GM12874 (cell line): ENCODE results near the gene VARS2.

Experiments used
- TF ChIP-seq, protein P1 (sequence below): IDR thresholded peaks from 2 replicates; pipeline ENCODE4 v1.5.1; 2011; ENCODE audit warnings: low read depth, mild to moderate bottlenecking, control low read depth, low read length, moderate library complexity; ENCODE audit not compliant: insufficient read depth

Gene VARS2

DNA sequence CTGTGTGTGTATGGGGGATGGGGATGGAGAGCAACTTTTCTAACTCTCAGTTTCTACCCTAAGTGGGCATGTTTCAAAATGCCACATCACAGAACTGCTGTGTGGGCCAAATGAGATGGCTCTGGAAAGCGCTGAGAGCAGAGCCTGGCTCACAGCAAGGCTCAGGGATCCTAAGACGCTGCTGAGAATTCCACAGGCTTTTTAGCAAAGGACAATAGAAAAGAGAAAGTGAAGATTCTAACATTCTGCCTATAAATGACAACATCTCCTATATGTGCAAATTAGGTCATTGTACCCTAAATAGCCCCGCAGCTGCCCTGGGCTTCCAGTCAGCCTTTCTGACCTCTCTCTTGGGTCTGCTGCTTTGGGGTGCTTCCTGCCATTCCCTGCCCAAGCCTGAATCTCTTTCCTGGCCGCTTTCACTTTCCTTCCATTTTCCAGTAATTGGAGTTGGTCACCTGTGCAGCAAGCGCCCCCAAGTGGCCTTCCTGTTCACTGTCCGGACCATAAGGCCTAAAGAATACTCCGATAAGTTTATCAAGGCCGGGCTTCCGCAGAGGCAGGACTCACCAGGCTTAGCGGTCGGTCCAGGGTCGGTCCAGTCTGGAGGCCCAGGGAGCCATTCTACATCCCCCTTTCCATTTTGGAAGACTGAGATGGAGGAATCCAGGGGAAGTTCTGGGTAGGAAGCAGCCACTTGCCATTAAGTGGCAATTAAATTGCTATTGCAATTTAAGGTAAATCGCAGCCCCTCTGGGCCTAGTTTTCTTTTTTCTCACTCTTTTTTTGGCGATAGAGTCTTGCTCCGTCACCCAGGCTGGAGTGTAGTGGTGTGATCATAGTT, 36.4 kb upstream of the VARS2 start:
- TF ChIP-seq, protein P1, sequence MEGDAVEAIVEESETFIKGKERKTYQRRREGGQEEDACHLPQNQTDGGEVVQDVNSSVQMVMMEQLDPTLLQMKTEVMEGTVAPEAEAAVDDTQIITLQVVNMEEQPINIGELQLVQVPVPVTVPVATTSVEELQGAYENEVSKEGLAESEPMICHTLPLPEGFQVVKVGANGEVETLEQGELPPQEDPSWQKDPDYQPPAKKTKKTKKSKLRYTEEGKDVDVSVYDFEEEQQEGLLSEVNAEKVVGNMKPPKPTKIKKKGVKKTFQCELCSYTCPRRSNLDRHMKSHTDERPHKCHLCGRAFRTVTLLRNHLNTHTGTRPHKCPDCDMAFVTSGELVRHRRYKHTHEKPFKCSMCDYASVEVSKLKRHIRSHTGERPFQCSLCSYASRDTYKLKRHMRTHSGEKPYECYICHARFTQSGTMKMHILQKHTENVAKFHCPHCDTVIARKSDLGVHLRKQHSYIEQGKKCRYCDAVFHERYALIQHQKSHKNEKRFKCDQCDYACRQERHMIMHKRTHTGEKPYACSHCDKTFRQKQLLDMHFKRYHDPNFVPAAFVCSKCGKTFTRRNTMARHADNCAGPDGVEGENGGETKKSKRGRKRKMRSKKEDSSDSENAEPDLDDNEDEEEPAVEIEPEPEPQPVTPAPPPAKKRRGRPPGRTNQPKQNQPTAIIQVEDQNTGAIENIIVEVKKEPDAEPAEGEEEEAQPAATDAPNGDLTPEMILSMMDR = peak; percentile 81

DNA sequence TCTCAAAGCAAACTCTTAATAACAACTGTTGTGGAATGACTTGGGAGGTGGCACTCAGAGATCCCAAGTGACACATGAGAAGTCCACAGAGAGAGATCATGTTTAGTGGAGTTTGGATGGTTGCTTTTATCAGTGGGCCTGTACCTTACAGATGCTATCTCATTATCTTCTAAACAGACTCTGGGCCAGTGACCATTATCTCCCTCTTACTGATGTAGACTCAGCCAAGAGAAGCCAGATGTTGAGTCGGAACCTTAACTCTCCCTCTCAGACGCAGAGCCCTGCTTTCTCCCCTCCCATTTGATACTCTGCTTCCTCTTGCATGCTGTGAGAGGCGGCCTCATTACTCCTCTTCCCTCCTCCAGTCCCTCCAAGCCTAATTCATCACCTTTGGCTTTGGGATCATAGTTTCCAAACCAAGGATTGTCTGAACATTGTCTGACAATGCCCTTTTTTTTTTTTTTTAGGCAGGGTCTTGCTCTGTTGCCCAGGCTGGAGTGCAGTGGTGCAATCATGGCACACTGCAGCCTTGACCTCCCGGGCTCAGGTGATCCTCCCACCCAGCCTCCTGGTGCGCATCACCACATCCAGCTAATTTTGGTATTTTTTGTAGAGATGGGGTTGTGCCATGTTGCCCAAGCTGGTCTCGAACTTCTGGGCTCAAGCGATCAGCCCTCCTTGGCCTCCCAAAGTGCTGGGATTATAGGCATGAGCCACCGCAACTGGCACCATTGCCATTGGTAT, 34.2 kb upstream of the VARS2 start:
- TF ChIP-seq, protein P1 = no peak

DNA sequence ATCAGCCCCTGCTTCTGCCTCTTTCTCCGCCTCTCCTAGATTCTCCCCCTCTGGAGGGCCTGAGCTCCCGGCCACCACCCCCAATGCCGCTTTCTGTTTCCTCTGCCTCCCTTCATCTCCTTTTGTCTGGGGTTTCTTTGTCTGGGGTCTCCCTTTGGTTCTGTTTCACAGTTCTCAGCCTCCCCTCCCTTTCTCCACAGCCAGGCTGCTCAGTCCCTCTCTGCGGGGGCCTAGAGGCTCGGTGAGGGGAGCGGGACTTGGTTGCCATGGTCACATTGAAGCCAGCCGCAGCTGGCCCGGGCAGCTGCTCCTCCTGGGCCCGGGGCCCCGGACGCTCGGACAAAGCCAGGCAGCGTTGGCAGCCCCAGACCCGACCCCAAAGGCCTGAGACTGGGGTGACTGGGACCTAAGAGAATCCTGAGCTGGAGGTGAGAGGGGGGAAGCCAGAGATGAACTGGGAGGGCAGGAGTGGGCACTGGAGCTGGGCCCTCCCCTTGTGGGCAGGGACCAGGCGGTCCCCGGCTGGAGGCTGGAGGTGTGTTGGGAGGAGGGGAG, 33.3 kb upstream of the VARS2 start:
- TF ChIP-seq, protein P1 = no peak

DNA sequence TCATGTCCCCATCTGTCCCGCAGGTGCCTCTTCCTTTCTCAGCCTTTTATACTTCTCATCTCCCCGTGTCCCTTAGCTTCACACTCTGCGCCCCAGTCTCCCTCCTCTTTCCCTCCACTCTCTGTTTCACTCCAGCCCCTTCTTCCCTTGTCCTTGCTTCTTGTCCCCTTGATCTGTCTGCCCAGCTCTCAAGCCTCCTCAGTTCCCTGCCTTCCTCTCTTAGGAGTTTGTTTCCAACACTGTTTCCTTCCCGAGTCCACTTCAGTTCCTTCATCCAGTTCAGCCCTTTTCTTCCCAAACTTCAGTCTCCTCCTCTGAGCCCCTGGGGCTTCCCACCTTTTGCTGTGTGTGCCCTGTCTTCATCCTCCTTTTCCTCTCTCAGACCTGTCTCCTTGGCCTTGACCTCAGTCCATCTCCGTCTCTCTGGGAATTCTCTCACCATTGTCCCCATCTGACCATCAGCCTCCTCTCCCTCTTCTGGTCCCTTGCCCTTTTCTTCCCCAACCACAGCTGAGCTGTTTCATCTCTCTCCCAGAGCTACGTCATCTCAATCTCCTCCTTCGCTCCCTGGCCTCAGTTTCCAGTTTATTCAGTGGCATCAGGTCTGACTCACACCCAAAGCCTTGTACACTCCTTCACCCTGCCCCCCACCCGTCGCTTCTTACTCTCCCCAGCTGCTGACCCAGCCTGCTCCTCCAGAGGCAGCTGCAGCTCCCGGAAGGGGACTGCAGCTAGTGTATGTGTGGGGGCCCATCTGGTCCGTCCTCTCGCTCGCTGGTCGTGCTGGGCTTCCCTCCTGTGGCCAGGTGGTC, 32.4 kb upstream of the VARS2 start:
- TF ChIP-seq, protein P1 = no peak

DNA sequence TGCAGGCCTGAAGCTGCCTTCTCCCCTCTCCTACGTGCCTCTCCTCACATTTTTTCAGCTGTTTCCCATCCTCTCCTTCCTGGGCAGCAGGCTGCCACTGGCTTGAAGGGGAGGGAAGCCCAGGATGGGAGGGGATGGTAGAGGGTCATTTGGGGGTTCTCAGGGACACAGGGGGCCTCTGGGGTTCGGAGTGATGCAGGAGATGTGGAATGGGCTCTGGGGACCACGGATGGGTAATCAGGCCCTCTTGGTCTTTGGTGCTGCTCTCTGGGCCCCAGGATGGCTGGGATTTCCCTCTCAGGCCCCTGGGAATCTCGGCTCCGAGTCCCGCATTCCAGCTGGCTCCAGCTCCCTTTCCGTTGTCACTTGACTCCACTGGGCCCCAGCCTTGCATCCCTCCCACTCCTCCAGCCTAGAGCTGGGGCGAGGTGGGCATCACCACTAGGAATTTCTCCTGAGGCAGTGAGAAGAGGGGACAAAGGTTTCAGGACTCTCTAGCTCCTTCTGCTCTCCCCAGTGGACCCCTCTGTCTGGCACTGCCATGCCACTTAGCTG, 31.8 kb upstream of the VARS2 start:
- TF ChIP-seq, protein P1 = no peak

DNA sequence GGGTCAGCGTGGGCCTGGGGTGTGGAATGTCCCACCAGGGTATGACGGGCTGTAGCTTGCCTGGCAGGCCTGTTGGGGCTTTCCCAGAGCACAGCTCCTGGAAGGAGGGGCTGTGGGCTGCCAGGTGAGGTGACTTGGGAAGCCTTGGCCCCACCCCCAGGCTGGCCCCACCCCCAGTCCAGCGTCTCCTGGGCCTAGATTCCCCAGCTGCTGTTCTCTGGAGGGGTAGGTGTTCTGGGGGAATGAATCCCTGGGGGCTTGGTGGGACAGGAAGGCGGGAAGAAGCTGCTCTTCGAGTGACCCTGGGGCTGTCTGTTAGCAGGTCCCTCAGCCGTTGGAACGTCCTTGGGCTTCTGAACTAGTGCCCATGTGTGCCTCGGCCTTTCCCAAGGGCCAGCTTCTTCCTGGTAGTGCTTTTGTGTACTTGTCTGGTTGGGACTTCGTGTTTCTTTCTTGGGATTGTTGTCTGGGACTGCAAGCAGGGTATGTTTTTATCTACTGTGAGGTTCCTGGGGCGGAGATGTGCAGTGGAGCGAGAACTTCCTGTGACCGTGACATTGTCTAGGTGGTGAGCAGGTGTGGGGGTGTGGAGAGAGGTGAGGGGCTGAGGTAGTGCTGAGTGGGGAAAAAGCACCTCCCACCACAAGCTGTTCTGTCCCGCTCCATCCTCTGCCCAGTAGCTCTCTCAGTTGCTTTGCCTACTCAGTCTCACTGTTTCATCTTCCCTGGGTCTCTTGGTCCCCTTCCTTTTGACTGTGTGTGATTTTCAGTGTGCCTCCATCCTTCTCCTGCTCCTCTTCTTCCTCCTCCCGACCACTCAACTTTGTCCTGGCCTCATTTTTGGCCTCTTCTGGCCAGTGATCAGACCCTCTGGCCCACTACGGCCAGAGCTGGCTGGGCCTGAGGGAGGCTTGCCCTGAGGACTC, 31.0 kb upstream of the VARS2 start:
- TF ChIP-seq, protein P1 = no peak
